PC-9 (cell line): ENCODE results near the gene TAF4. TPM values are rescaled to one million over a fixed set of nuclear protein-coding genes. Genes with fewer than 3 reads are reported as not detected.

Source experiments
- BruUV-seq: library from RNA; stranded (reverse); fragments of 400-500 nt; replicated peaks from 2 replicates; lab custom pipeline; 2021; lab: Mats Ljungman, UMichigan
- CTCF ChIA-PET: fragments of 300-600 bp; sonication (Branson Sonifier 250); formaldehyde crosslinking; loops from one replicate; lab custom pipeline; 2022; ENCODE audit warnings: antibody characterized with exemption; lab: Charles Lee
- POLR2A ChIA-PET: fragments of 300-600 bp; sonication (Branson Sonifier 250); formaldehyde crosslinking; loops from one replicate; lab custom pipeline; 2022; ENCODE audit warnings: antibody characterized with exemption; ENCODE audit not compliant: unreplicated experiment; lab: Charles Lee
- DNase-seq, 2 experiments: peaks; one replicate each; pipeline versions ENCODE4 v3.0.0 to v3.0.0-alpha.2; 2015 to 2022; ENCODE audit warnings: mixed read lengths in 1 of 2
- H2AFZ ChIP-seq: fragments of 200-600 bp; sonication (generic); 2 replicates; pipeline ENCODE4 v1.8.1; 2017; ENCODE audit warnings: antibody characterized with exemption
- H3F3A ChIP-seq: fragments of 200-600 bp; sonication (generic); 2 replicates; pipeline ENCODE4 v1.8.1; 2017; ENCODE audit warnings: antibody characterized with exemption, mild to moderate bottlenecking, low read depth; ENCODE audit not compliant: insufficient read depth
- H3K27ac ChIP-seq: fragments of 200-600 bp; sonication (generic); 2 replicates; pipeline ENCODE4 v1.6.1; 2016; ENCODE audit warnings: mixed run types
- H3K27me3 ChIP-seq: fragments of 200-600 bp; sonication (generic); 2 replicates; pipeline ENCODE4 v1.6.1; 2016; ENCODE audit warnings: low read depth, mixed run types; ENCODE audit not compliant: insufficient read depth
- H3K36me3 ChIP-seq: fragments of 200-600 bp; sonication (generic); 2 replicates; pipeline ENCODE4 v1.6.1; 2016; ENCODE audit warnings: low read depth, mixed run types
- H3K4me1 ChIP-seq: fragments of 200-600 bp; sonication (generic); replicated peaks from 2 replicates; pipeline ENCODE4 v1.6.1; 2016; ENCODE audit warnings: mixed run types; ENCODE audit not compliant: insufficient read depth
- H3K4me2 ChIP-seq: fragments of 200-600 bp; sonication (generic); 2 replicates; pipeline ENCODE4 v1.6.1; 2017; ENCODE audit warnings: mixed run types
- H3K4me3 ChIP-seq: fragments of 200-600 bp; sonication (generic); 2 replicates; pipeline ENCODE4 v1.6.1; 2016; ENCODE audit warnings: mixed run types
- H3K79me2 ChIP-seq: fragments of 200-600 bp; sonication (generic); 2 replicates; pipeline ENCODE4 v1.6.1; 2017; ENCODE audit warnings: low read depth, mixed run types
- H3K9me2 ChIP-seq: fragments of 200-600 bp; sonication (generic); 2 replicates; pipeline ENCODE4 v1.8.1; 2017; ENCODE audit warnings: mild to moderate bottlenecking; ENCODE audit not compliant: insufficient read depth
- H3K9me3 ChIP-seq: fragments of 200-600 bp; sonication (generic); 2 replicates; pipeline ENCODE4 v1.8.1; 2016; ENCODE audit warnings: low read depth; ENCODE audit not compliant: insufficient read depth
- H4K20me1 ChIP-seq: fragments of 200-600 bp; sonication (generic); 2 replicates; pipeline ENCODE4 v1.8.1; 2017; ENCODE audit not compliant: insufficient read depth
- EZH2 ChIP-seq: fragments of 200-600 bp; sonication (generic); IDR thresholded peaks from 2 replicates; pipeline ENCODE4 v1.8.0; 2017; ENCODE audit warnings: antibody characterized with exemption, low read depth
- intact Hi-C: fragments of 100-400 bp; cut with micrococcal nuclease; formaldehyde crosslinking; loops from one replicate; pipeline ENCODE4 v1.10.0; 2022; ENCODE audit not compliant: unreplicated experiment
- total RNA-seq: library from RNA; stranded (reverse); gene quantifications from 2 replicates; pipeline ENCODE4 v1.2.3, GENCODE V29; 2021
- TF ChIP-seq, protein P1 (sequence below): fragments of 200-600 bp; sonication (generic); conservative IDR thresholded peaks from 2 replicates; pipeline ENCODE4 v1.6.1; 2017; ENCODE audit warnings: mixed run types, antibody characterized with exemption, mild to moderate bottlenecking, moderate library complexity

The TAF4 gene
- total RNA-seq, 1 experiment from 2014 or later, result 32.5 TPM

- H3K4me3 ChIP-seq, result no peak overlapping the region
- CTCF ChIA-PET, result no interaction called here
Measured at GRCh38 chr20:62069741-62070216, 4.1 kb upstream of the TAF4 start.

DNA sequence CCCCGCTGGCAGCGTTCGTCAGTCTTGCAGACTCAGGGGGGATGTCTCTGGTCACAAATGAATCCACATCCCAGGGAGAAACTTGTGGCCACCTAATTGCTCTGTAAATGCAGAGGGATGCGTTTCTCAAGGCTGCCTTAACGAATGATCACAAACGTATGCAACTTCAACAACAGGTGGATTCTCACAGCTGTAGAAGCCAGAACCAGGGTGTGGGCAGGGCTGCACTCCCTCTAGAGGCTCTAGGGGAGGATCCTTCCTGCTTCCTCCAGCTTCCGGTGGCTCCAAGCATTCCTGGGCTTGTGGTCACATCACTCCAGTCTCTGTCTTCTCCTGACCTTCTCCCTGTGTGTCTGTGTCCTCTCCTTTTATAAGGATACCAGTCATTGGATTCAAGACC, 3.3 kb upstream of the TAF4 start:
- BruUV-seq, result no TSS peak
- intact Hi-C loops, result no loop called here
- peaks cover 3% of the 10 kb centered on the region for H4K20me1 ChIP-seq
- H3K9me3 ChIP-seq, result peaks cover 15% of the 10 kb centered on the region; the same call in 1 of the 2 replicates
- no peak overlapping the region for H3K4me3 ChIP-seq
- peaks cover 9% of the 10 kb centered on the region for H3K4me1 ChIP-seq
- H3K9me2 ChIP-seq, result no peaks in the 10 kb centered on the region
- no peak for TF ChIP-seq EZH2
- TF ChIP-seq, protein P1, sequence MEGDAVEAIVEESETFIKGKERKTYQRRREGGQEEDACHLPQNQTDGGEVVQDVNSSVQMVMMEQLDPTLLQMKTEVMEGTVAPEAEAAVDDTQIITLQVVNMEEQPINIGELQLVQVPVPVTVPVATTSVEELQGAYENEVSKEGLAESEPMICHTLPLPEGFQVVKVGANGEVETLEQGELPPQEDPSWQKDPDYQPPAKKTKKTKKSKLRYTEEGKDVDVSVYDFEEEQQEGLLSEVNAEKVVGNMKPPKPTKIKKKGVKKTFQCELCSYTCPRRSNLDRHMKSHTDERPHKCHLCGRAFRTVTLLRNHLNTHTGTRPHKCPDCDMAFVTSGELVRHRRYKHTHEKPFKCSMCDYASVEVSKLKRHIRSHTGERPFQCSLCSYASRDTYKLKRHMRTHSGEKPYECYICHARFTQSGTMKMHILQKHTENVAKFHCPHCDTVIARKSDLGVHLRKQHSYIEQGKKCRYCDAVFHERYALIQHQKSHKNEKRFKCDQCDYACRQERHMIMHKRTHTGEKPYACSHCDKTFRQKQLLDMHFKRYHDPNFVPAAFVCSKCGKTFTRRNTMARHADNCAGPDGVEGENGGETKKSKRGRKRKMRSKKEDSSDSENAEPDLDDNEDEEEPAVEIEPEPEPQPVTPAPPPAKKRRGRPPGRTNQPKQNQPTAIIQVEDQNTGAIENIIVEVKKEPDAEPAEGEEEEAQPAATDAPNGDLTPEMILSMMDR, result no peak
- no peak overlapping the region for H2AFZ ChIP-seq
- no peak overlapping the region for H3K4me2 ChIP-seq
- H3K79me2 ChIP-seq, result peaks cover 4% of the 10 kb centered on the region
- peaks cover 24% of the 10 kb centered on the region for H3K27me3 ChIP-seq
- CTCF ChIA-PET, result no interaction called here
- H3K27ac ChIP-seq, result no peak overlapping the region
- DNase-seq, result no peak
- POLR2A ChIA-PET, result no interaction called here
- H3F3A ChIP-seq, result no peaks in the 10 kb centered on the region; the same call in 1 of the 2 replicates
- H3K36me3 ChIP-seq, result no peaks in the 10 kb centered on the region

More at GRCh38 chr20:62069741-62070216, 4.1 kb upstream of the TAF4 start:
- TF ChIP-seq, protein P1, result no peak
- no peak for TF ChIP-seq EZH2
- DNase-seq, result no peak
- Histone ChIP-seq H3K79me2 (no peaks in the 10 kb centered on the region), H4K20me1 (no peaks in the 10 kb centered on the region), H3K4me1 (peaks cover 5% of the 10 kb centered on the region), H3K9me2 (no peaks in the 10 kb centered on the region), H2AFZ (no peak overlapping the region), H3K36me3 (no peaks in the 10 kb centered on the region), H3K4me2 (no peak overlapping the region), H3K9me3 (peaks cover 18% of the 10 kb centered on the region; the same call in 1 of the 2 replicates), H3K27ac (no peak overlapping the region), H3K27me3 (peaks cover 24% of the 10 kb centered on the region), H3F3A (no peaks in the 10 kb centered on the region; the same call in 1 of the 2 replicates)
- BruUV-seq, result no TSS peak
- POLR2A ChIA-PET, result no interaction called here
- intact Hi-C loops, result no loop called here

- ChIA-PET POLR2A (no interaction called here), CTCF (no interaction called here)
- TF ChIP-seq, protein P1, result no peak
- no peak for DNase-seq
- H3F3A ChIP-seq, result no peaks in the 10 kb centered on the region; the same call in 1 of the 2 replicates
- H3K9me3 ChIP-seq, result peaks cover 2% of the 10 kb centered on the region; the same call in 1 of the 2 replicates
- peaks cover 14% of the 10 kb centered on the region for H4K20me1 ChIP-seq
- intact Hi-C loops, result no loop called here
- H3K79me2 ChIP-seq, result peaks cover 17% of the 10 kb centered on the region
- peaks cover 16% of the 10 kb centered on the region for H3K4me1 ChIP-seq
- no peaks in the 10 kb centered on the region for H3K36me3 ChIP-seq
- no peak overlapping the region for H3K4me3 ChIP-seq
- H3K27me3 ChIP-seq, result peaks cover 11% of the 10 kb centered on the region
- no peak overlapping the region for H3K4me2 ChIP-seq
- no peaks in the 10 kb centered on the region for H3K9me2 ChIP-seq
- no peak overlapping the region for H3K27ac ChIP-seq
- H2AFZ ChIP-seq, result no peak overlapping the region
- no TSS peak for BruUV-seq
Measured at GRCh38 chr20:62067547-62068260, 2.0 kb upstream of the TAF4 start.
